ENCODE data around the gene DHX30. TPM values are rescaled to one million over a fixed set of nuclear protein-coding genes. Genes with fewer than 3 reads are reported as not detected.

Gene DHX30
- total RNA-seq, 1 donor from 2014 or later: 70.9 TPM

DNA sequence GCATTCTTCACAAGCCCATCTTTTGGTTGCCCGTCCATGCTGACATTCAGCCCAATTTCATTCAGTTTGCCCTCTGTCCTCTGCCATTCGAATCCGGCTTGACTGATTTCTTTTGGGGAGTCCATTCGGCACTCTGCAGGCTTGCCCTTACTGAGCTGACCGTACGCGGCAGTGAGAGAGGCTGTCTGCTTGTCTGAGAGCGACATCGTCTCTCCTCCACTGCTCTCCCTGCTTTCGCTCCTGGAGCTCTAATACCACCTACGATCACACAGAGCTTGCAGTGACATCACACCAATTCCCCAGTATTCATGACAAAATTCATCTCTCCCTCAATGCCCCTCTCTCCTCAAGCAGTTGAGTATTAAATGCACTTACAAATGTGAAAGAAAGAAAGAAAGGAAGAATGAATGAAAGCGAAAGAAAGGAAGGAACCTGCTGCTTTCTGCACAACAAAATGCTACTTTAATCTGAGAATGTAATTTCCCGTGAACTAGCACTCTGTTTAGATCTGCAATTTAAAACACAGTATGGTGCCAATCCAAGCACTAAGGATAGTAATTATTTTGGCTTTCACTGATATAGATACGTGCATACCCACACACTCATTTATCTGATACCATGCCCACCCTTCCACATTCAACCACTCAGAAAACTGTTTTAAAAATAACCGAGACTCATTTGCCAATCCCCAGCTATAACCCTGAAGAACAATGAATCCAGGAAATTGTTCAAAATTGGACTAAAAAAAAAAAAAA lies 89.5 kb downstream of the DHX30 start:
- Histone ChIP-seq H3K4me3 (peak overlapping the region; percentile 9), H2AFZ (replicated peaks) (no peak overlapping the region), H3K4me2 (peak overlapping the region; percentile 83), H3K27ac (peak overlapping the region; percentile 99), H3K9me3 (ENCODE audit: low read depth) (no peaks in the 10 kb centered on the region), H3K4me1 (peaks cover 50% of the 10 kb centered on the region), H3F3A (ENCODE audit: low read depth) (peaks cover 53% of the 10 kb centered on the region), H3K36me3 (no peaks in the 10 kb centered on the region), H4K20me1 (ENCODE audit: low read depth) (no peaks in the 10 kb centered on the region), H3K79me2 (ENCODE audit: low read depth) (peaks cover 16% of the 10 kb centered on the region), H3K27me3 (no peaks in the 10 kb centered on the region), H3K9ac (no peak overlapping the region)
- DNase-seq (ENCODE audit: low spot score): peak; percentile 39
- peaks cover 7% of the 10 kb centered on the region for H3K27me3 Mint-ChIP-seq (ENCODE audit: insufficient read depth, low read depth)
- H3K36me3 Mint-ChIP-seq: peaks cover 24% of the 10 kb centered on the region
- peak overlapping the region; percentile 73 for H3K4me3 Mint-ChIP-seq
- H3K4me1 Mint-ChIP-seq: peaks cover 58% of the 10 kb centered on the region
- no peak for TF ChIP-seq EZH2 (IDR thresholded peaks at IDR 0.05)
- TF ChIP-seq, protein P1, sequence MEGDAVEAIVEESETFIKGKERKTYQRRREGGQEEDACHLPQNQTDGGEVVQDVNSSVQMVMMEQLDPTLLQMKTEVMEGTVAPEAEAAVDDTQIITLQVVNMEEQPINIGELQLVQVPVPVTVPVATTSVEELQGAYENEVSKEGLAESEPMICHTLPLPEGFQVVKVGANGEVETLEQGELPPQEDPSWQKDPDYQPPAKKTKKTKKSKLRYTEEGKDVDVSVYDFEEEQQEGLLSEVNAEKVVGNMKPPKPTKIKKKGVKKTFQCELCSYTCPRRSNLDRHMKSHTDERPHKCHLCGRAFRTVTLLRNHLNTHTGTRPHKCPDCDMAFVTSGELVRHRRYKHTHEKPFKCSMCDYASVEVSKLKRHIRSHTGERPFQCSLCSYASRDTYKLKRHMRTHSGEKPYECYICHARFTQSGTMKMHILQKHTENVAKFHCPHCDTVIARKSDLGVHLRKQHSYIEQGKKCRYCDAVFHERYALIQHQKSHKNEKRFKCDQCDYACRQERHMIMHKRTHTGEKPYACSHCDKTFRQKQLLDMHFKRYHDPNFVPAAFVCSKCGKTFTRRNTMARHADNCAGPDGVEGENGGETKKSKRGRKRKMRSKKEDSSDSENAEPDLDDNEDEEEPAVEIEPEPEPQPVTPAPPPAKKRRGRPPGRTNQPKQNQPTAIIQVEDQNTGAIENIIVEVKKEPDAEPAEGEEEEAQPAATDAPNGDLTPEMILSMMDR (IDR thresholded peaks at IDR 0.05): no peak
- no peaks in the 10 kb centered on the region for H3K9me3 Mint-ChIP-seq
- peak overlapping the region; percentile 99 for H3K27ac Mint-ChIP-seq

- no peak overlapping the region for H3K27ac Mint-ChIP-seq
Observed at GRCh38 chr3:47895241-47895640, 92.3 kb downstream of the DHX30 start.

DNA sequence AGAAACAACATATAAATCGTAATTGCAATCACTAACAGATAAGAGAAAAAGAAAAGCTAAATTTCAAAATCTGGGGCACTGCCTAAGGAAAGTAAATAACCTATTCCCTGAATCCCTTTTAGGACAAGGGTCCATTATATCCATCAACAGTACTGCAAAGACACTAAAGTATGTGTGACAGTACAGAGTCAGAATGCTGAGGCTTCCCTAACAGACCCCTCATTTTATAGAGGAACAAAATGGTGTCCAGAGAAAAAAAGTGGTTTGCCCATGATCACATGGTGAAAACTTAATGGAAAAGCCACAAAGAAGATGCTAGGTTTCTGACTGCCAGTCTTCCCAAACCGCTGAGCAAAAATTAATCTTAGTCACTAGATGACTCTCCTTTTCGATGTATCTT lies 93.8 kb downstream of the DHX30 start:
- H3K4me1 ChIP-seq: peaks cover 19% of the 10 kb centered on the region
- no peak overlapping the region for H3K9ac ChIP-seq
- H3K4me3 Mint-ChIP-seq: no peak overlapping the region
- no peaks in the 10 kb centered on the region for H3K9me3 Mint-ChIP-seq
- no peaks in the 10 kb centered on the region for H3K79me2 ChIP-seq (ENCODE audit: low read depth)
- TF ChIP-seq EZH2 (IDR thresholded peaks at IDR 0.05) (no peak), EZH2phosphoT487 (IDR thresholded peaks at IDR 0.05) (no peak)
- TF ChIP-seq, protein P1 (IDR thresholded peaks at IDR 0.05): no peak
- peaks cover 14% of the 10 kb centered on the region for H3K36me3 Mint-ChIP-seq
- no peak overlapping the region for H3K4me3 ChIP-seq
- DNase-seq (ENCODE audit: low spot score): no peak
- H2AFZ ChIP-seq (replicated peaks): no peak overlapping the region
- no peak overlapping the region for H3K27ac ChIP-seq
- no peaks in the 10 kb centered on the region for H3K9me3 ChIP-seq (ENCODE audit: low read depth)
- peaks cover 5% of the 10 kb centered on the region for H3K27me3 Mint-ChIP-seq (ENCODE audit: insufficient read depth, low read depth)
- no peaks in the 10 kb centered on the region for H3K27me3 ChIP-seq
- H3K4me2 ChIP-seq: no peak overlapping the region
- H3K27ac Mint-ChIP-seq: no peak overlapping the region
- no peaks in the 10 kb centered on the region for H3K36me3 ChIP-seq
- H4K20me1 ChIP-seq (ENCODE audit: low read depth): no peaks in the 10 kb centered on the region
- peaks cover 26% of the 10 kb centered on the region for H3F3A ChIP-seq (ENCODE audit: low read depth)
- H3K4me1 Mint-ChIP-seq: peaks cover 38% of the 10 kb centered on the region

More at GRCh38 chr3:47895241-47895640, 92.3 kb downstream of the DHX30 start:
- Histone ChIP-seq H2AFZ (replicated peaks) (no peak overlapping the region), H3K27ac (no peak overlapping the region), H4K20me1 (ENCODE audit: low read depth) (no peaks in the 10 kb centered on the region), H3K4me3 (no peak overlapping the region), H3K79me2 (ENCODE audit: low read depth) (no peaks in the 10 kb centered on the region), H3K4me1 (peaks cover 34% of the 10 kb centered on the region), H3K9me3 (ENCODE audit: low read depth) (no peaks in the 10 kb centered on the region), H3F3A (ENCODE audit: low read depth) (peaks cover 37% of the 10 kb centered on the region), H3K36me3 (no peaks in the 10 kb centered on the region), H3K4me2 (no peak overlapping the region), H3K27me3 (no peaks in the 10 kb centered on the region), H3K9ac (no peak overlapping the region)
- H3K9me3 Mint-ChIP-seq: no peaks in the 10 kb centered on the region
- DNase-seq (ENCODE audit: low spot score): no peak
- peaks cover 52% of the 10 kb centered on the region for H3K4me1 Mint-ChIP-seq
- H3K4me3 Mint-ChIP-seq: no peak overlapping the region
- no peak for TF ChIP-seq EZH2phosphoT487 (IDR thresholded peaks at IDR 0.05)
- TF ChIP-seq EZH2 (IDR thresholded peaks at IDR 0.05): no peak
- H3K36me3 Mint-ChIP-seq: peaks cover 14% of the 10 kb centered on the region
- H3K27me3 Mint-ChIP-seq (ENCODE audit: insufficient read depth, low read depth): peaks cover 5% of the 10 kb centered on the region

DNA sequence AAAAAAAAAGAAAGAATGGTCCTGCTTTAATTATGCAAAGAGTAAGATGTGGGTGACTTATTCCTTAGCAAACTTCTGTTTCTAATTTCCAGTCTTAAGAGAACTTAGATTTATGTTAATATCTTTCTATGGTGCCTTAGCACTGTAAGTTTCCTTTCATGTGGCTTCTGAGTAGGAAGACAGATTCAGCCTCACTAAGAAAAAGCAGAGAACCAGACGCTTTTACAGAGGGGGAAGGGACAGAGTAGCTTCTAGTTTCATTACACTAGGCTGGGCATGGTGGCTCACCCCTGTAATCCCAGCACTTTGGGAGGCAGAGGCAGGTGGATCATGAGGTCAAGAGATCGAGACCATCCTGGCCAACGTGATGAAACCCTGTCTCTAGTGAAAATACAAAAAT lies 95.0 kb downstream of the DHX30 start:
- H3F3A ChIP-seq (ENCODE audit: low read depth): peaks cover 15% of the 10 kb centered on the region
- no peak for DNase-seq (ENCODE audit: low spot score)
- no peaks in the 10 kb centered on the region for H3K36me3 ChIP-seq
- H2AFZ ChIP-seq (replicated peaks): no peak overlapping the region
- TF ChIP-seq EZH2 (IDR thresholded peaks at IDR 0.05) (no peak), EZH2phosphoT487 (IDR thresholded peaks at IDR 0.05) (no peak)
- TF ChIP-seq, protein P1 (IDR thresholded peaks at IDR 0.05): no peak
- Mint-ChIP-seq H3K27ac (no peak overlapping the region), H3K4me1 (peaks cover 30% of the 10 kb centered on the region), H3K9me3 (no peaks in the 10 kb centered on the region), H3K4me3 (no peak overlapping the region), H3K27me3 (ENCODE audit: insufficient read depth, low read depth) (peaks cover 3% of the 10 kb centered on the region), H3K36me3 (peaks cover 19% of the 10 kb centered on the region)
- no peaks in the 10 kb centered on the region for H3K79me2 ChIP-seq (ENCODE audit: low read depth)
- no peak overlapping the region for H3K4me2 ChIP-seq
- no peaks in the 10 kb centered on the region for H3K9me3 ChIP-seq (ENCODE audit: low read depth)
- no peaks in the 10 kb centered on the region for H3K27me3 ChIP-seq
- H3K9ac ChIP-seq: no peak overlapping the region
- no peaks in the 10 kb centered on the region for H4K20me1 ChIP-seq (ENCODE audit: low read depth)
- peaks cover 7% of the 10 kb centered on the region for H3K4me1 ChIP-seq
- no peak overlapping the region for H3K27ac ChIP-seq
- no peak overlapping the region for H3K4me3 ChIP-seq

Data from neural progenitor cell (in vitro differentiated cells).